ENCODE results near the gene PLXNA3. TPM values are rescaled to one million over a fixed set of nuclear protein-coding genes. Genes with fewer than 3 reads are reported as not detected.

The PLXNA3 gene
- polyA plus RNA-seq, 1 of the 3 experiments (the other 2 are of a cell fraction), result 33.2 TPM

DNA sequence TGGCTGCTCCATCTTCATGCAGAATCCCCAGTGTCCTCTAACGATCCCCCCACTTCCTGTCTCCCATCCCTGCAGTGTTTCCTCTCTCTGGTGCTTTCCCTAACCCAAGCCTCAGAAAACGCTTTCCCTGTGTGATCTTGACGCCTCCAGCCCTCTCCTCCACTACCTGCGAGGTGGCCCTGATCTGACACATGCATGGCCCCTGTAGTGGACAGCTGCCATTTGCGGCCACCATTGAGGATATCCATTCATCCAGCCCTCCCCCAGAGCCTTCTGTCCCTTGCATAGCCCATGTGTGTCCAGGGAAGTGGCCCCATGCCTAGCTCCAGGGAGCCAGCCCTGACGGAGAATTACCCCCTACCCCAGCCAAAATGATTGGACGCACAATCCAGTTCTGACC, 25.2 kb downstream of the PLXNA3 start (continued):
- TF ChIP-seq SIN3A (IDR thresholded peaks at IDR 0.05; ENCODE audit: borderline replicate concordance, low read depth, low read length), result no peak

DNA sequence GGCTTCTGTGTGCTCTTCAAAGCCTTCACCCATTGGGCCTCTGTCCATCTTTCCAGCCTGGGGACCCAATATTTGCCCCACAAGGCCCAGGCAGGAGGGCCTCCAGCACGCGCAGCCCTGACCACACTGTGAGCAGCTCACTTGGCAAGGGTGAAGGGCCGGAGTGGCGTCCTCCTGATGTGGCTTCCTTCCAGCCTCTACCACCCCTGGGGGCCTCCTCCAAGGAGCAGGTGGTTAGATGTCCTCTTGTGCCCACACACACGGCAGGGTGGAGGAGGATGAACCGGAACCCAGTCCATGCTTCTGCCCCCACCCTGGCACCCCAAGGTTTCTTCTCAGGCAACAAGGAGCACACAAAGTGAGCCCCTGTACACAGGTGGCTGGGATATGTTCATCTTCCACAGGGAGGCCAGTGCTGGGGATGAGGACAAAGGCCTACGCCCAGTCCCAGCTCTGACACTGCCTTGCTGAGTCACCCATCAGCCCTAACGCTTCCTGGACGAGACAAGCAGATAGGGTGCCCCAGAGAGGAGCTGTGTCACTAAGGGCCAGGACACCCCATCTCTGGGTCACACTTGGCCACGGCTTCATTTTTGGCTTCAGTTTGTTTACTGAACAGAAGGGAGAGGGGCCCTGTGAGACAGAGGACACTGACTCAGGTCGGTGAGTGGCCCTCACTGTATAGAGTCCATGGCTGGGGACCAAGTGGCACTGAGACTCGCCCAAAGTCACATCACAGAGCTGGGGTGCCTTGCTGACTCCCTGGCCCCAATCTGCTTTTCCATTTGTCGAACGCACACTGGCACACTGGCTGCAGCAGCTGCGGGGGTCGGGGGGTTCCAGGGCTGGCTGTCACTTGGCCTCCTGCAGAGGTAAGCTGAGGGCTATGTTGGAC, 26.4 kb downstream of the PLXNA3 start:
- Histone ChIP-seq H3K9me3 (no peaks in the 10 kb centered on the region), H2AFZ (ENCODE audit: low read depth) (no peak overlapping the region), H3K27ac (ENCODE audit: low read depth in 2 of 2, low read length in 1 of 2) (no peak overlapping the region), H4K20me1 (ENCODE audit: insufficient read depth) (no peaks in the 10 kb centered on the region), H3K79me2 (ENCODE audit: insufficient read depth) (peaks cover 15% of the 10 kb centered on the region; the same call in 1 of the 2 replicates), H3K4me2 (no peak overlapping the region), H3K4me1 (ENCODE audit: control insufficient read depth in 1 of 2, insufficient read depth in 2 of 2, low read depth in 1 of 2, low read length in 1 of 2) (peaks cover 0 to 14% of the 10 kb centered on the region in 2 experiments; a peak in 1 of 4 replicates), H3K27me3 (ENCODE audit: insufficient read depth) (0 out of 2 replicates have a peak, but pooled peaks cover 15% of the 10 kb centered on the region), H3K36me3 (replicated peaks in 1 of 2; ENCODE audit: control insufficient read depth in 1 of 2, insufficient read depth in 2 of 2, low read length in 1 of 2) (peaks cover 0 to 14% of the 10 kb centered on the region in 2 experiments), H3K9ac (no peak overlapping the region), H3F3A (replicated peaks; ENCODE audit: insufficient read depth) (no peaks in the 10 kb centered on the region), H3K4me3 (ENCODE audit: low read depth in 2 of 2, low read length in 1 of 2) (no peak overlapping the region), H3K9me2 (no peaks in the 10 kb centered on the region)
- 49% methylated on average over 13 of the region's 16 CpGs for WGBS (ENCODE audit: low lambda C conversion rate)
- CTCF ChIA-PET, result no interaction called here
- TF ChIP-seq TAF1 (IDR thresholded peaks at IDR 0.05; ENCODE audit: borderline replicate concordance, low read depth, low read length) (no peak), SIN3A (IDR thresholded peaks at IDR 0.05; ENCODE audit: borderline replicate concordance, low read depth, low read length) (no peak), NRF1 (IDR thresholded peaks at IDR 0.05; ENCODE audit: low read depth, low read length) (no peak), TCF12 (IDR thresholded peaks at IDR 0.05) (no peak), GABPA (IDR thresholded peaks at IDR 0.05; ENCODE audit: low read depth) (no peak), RAD21 (IDR thresholded peaks at IDR 0.05; ENCODE audit: low read length) (no peak), RFX5 (IDR thresholded peaks at IDR 0.05; ENCODE audit: low read length) (no peak), RCOR1 (IDR thresholded peaks at IDR 0.05; ENCODE audit: low read length) (no peak), RXRA (IDR thresholded peaks at IDR 0.05; ENCODE audit: borderline replicate concordance, low read depth) (no peak), POLR2AphosphoS5 (IDR thresholded peaks at IDR 0.05; ENCODE audit: low read depth, low read length) (no peak), GATA2 (CRISPR knock-in tag; IDR thresholded peaks at IDR 0.05) (no peak), ELF1 (IDR thresholded peaks at IDR 0.05) (no peak)
- TF ChIP-seq, protein P1, sequence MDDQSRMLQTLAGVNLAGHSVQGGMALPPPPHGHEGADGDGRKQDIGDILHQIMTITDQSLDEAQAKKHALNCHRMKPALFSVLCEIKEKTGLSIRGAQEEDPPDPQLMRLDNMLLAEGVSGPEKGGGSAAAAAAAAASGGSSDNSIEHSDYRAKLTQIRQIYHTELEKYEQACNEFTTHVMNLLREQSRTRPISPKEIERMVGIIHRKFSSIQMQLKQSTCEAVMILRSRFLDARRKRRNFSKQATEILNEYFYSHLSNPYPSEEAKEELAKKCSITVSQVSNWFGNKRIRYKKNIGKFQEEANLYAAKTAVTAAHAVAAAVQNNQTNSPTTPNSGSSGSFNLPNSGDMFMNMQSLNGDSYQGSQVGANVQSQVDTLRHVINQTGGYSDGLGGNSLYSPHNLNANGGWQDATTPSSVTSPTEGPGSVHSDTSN (IDR thresholded peaks at IDR 0.05), result no peak
- TF ChIP-seq, protein P2, sequence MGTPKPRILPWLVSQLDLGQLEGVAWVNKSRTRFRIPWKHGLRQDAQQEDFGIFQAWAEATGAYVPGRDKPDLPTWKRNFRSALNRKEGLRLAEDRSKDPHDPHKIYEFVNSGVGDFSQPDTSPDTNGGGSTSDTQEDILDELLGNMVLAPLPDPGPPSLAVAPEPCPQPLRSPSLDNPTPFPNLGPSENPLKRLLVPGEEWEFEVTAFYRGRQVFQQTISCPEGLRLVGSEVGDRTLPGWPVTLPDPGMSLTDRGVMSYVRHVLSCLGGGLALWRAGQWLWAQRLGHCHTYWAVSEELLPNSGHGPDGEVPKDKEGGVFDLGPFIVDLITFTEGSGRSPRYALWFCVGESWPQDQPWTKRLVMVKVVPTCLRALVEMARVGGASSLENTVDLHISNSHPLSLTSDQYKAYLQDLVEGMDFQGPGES (IDR thresholded peaks at IDR 0.05; ENCODE audit: low read depth, low read length), result no peak
- TF ChIP-seq, protein P3, sequence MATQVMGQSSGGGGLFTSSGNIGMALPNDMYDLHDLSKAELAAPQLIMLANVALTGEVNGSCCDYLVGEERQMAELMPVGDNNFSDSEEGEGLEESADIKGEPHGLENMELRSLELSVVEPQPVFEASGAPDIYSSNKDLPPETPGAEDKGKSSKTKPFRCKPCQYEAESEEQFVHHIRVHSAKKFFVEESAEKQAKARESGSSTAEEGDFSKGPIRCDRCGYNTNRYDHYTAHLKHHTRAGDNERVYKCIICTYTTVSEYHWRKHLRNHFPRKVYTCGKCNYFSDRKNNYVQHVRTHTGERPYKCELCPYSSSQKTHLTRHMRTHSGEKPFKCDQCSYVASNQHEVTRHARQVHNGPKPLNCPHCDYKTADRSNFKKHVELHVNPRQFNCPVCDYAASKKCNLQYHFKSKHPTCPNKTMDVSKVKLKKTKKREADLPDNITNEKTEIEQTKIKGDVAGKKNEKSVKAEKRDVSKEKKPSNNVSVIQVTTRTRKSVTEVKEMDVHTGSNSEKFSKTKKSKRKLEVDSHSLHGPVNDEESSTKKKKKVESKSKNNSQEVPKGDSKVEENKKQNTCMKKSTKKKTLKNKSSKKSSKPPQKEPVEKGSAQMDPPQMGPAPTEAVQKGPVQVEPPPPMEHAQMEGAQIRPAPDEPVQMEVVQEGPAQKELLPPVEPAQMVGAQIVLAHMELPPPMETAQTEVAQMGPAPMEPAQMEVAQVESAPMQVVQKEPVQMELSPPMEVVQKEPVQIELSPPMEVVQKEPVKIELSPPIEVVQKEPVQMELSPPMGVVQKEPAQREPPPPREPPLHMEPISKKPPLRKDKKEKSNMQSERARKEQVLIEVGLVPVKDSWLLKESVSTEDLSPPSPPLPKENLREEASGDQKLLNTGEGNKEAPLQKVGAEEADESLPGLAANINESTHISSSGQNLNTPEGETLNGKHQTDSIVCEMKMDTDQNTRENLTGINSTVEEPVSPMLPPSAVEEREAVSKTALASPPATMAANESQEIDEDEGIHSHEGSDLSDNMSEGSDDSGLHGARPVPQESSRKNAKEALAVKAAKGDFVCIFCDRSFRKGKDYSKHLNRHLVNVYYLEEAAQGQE (IDR thresholded peaks at IDR 0.05; ENCODE audit: low read depth, low read length), result no peak
- TF ChIP-seq, protein P4, sequence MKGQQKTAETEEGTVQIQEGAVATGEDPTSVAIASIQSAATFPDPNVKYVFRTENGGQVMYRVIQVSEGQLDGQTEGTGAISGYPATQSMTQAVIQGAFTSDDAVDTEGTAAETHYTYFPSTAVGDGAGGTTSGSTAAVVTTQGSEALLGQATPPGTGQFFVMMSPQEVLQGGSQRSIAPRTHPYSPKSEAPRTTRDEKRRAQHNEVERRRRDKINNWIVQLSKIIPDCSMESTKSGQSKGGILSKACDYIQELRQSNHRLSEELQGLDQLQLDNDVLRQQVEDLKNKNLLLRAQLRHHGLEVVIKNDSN (IDR thresholded peaks at IDR 0.05; ENCODE audit: borderline replicate concordance, low read depth), result no peak
- TF ChIP-seq, protein P5, sequence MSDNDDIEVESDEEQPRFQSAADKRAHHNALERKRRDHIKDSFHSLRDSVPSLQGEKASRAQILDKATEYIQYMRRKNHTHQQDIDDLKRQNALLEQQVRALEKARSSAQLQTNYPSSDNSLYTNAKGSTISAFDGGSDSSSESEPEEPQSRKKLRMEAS (IDR thresholded peaks at IDR 0.05; ENCODE audit: low read depth), result no peak
- POLR2A ChIA-PET, result no interaction called here
- no peak for DNase-seq

All from SK-N-SH (cell line).